HG03575 (cell line): ENCODE results near the gene IL17RB.

ENCODE experiments used
- ATAC-seq: cut with Tn5 transposase; IDR thresholded peaks from one replicate; pipeline ENCODE4 v1.9.1; 2021; ENCODE audit not compliant: unreplicated experiment, insufficient number of reproducible peaks, low FRiP score; ENCODE audit errors: extremely low read depth

Gene IL17RB

GRCh38 chr3:53811143-53811927 is 35.0 kb upstream of the IL17RB start:
- ATAC-seq, result no peak

- no peak for ATAC-seq
Measured at GRCh38 chr3:53812434-53812833, 33.9 kb upstream of the IL17RB start.

DNA sequence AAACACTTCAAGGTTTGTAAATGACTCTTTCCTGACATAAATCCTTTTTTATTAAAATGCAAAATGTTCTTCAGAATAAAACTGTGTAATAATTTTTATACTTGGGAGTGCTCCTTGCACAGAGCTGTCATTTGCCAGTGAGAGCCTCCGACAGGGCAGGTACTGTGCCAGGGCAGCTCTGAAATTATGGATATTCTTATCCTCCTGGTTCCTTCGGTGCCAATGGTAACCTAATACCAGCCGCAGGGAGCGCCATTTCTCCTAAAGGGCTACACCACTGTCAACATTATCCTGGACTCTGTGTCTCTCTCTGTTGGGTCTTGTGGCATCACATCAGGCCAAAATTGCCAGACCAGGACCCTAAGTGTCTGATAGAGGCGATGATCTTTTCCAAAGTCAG is 33.1 kb upstream of the IL17RB start:
- ATAC-seq, result no peak

GRCh38 chr3:53813876-53814275 is 32.5 kb upstream of the IL17RB start:
- no peak for ATAC-seq

GRCh38 chr3:53815067-53815466 is 31.3 kb upstream of the IL17RB start:
- no peak for ATAC-seq

DNA sequence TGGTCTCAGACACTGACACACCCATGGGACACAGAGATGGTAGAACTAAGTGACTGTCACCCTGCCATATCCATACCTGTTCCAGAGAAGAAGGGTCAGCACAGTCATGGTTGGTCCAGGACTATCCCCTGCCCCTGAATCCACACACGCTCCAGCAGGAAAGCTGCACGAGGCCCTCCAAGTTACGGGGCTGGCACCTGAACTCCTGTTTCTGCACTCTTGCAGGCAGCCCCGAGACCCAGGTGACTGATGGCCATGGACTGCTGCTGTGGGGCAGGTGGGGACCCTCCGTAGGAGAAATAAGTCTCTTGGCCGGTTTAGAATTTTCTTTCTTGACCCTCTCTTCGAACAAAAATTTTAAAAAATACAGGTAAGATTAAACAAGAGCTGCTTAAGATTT is 30.7 kb upstream of the IL17RB start:
- ATAC-seq, result no peak

DNA sequence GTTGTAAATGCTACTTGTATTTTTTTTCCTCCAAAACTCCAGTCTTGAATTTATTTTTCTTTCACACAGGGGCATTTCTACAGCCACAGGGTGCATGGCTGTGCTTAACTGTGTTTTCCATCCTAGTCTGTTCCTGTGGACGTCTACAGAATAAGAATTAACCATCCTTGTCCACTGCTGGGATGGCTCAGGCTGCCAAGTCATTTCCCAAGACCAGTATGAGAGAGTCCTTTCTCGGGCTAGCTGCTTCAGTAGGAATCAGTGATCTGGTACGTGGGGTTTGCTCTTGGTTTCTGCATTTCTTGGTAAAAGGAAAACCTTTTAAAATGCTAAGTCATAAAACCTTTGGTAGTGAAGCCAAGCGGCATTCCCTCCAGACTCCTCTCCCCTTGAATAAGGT is 29.9 kb upstream of the IL17RB start:
- ATAC-seq, result no peak

- no peak for ATAC-seq
Measured at GRCh38 chr3:53817211-53817610, 29.2 kb upstream of the IL17RB start.

GRCh38 chr3:53817809-53818208 is 28.6 kb upstream of the IL17RB start:
- no peak for ATAC-seq

DNA sequence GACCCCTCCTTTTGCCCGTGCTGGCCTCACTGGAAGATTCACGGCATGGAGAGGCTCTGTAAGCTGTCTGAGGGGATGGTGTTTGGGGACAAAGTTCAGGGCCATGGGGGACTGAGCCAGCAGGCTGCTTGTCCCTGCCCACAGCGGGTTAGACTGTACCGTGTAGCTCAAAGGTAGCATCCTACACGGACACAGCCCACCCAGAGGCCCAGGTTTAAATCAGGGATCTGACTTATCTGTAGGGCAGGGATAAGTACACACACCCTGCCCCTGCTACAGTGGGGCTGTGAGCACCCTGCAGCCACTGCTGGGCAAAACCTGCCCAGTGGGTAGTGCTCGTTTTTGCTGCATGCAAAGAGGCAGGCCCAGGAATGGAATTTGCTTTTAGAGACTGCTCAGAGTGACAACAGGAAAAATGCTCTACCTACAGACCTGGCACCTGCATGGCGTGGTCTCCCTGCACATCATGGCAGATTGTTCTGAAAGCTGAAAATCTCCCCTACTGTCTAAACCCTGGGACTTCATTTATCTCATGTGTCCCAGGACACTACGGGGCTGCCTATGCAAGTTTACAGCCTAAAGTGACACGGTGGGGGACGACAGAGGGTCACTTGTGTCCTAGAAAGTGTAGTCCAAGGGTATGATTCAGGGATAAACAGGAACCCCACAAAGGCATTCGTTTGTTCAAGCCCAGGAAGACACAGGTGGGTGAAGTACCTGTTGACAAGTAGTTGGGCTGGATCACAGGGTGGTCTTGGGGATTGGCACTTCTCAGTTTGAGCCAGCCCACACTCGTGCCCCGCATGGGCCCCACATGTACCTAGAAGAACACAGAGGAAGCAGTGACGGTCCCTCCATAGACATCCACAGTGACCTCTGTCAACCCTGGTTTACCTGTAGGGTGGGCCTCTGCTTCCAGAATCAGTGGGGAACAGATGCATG is 27.9 kb upstream of the IL17RB start:
- no peak for ATAC-seq

- no peak for ATAC-seq
Measured at GRCh38 chr3:53819163-53819868, 27.1 kb upstream of the IL17RB start.

- no peak for ATAC-seq
Measured at GRCh38 chr3:53820084-53820483, 26.3 kb upstream of the IL17RB start.

DNA sequence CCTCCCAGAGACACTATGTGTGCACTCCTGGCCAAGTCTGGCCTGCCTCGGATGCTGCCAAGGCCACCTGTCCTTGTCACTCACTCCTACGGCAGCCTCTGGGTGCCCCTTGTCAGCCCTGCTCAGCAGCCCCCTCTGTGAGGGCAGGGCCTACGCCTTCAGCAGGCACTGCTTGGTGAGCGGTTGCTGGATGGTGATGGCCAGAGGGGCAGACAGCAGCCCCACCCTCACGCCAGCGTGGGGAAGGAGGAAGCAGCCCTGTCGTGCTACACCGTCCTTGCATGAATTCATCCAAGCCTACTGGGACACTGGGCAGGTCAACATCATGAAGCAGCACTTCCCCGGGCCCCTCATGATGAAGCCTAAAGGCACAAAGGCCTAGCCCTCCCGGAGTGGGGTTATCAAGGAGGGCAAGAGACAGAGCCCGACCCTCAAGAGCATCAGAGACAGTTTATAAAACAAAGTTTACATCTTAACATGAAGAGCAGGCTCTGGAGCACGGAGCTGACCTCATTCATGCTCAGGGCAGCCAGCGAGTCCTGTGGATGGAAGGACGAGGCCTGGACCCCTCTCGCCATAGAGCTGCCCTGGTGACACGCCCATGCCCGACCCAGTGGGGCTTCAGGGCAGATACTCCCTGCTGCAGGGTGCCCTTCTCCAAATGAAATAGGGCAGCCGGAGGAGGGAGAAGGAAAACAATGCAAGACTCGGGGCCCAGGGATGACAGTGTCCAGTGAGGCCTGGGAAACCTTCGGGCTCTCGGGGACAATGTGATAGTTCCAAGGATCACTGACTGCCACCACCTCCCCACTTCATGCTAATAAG is 25.4 kb upstream of the IL17RB start:
- ATAC-seq, result no peak

GRCh38 chr3:53821631-53822121 is 24.7 kb upstream of the IL17RB start:
- ATAC-seq, result no peak

DNA sequence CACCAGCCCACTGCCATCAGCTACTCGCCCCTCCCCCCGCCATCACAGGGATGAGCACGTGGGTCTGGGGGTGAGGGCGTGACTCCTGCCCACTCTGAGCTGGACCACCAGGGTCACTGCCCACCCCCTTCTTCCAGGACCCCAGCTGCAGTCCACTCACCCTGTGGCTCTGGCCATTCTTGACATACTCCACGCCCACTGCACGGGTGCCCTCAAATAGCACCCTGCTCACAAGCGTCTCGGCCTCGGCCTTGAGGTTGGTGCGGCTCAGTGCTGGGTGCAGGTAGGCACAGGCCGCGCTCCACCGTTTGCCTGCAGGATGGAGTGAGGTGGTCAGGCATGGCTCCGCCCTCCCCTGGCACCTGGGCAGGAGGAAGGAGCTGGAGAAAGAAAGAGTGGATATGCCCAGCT is 24.0 kb upstream of the IL17RB start:
- ATAC-seq, result no peak

GRCh38 chr3:53823026-53823955 is 23.1 kb upstream of the IL17RB start:
- no peak for ATAC-seq

- no peak for ATAC-seq
Measured at GRCh38 chr3:53823956-53824657, 22.3 kb upstream of the IL17RB start.
